Suprapubic skin (tissue), 4 donors: Measurements from ENCODE around the gene CLGN. TPM values are rescaled to one million over a fixed set of nuclear protein-coding genes. Genes with fewer than 3 reads are reported as not detected.

ENCODE experiments used
- DNase-seq, 2 donors: peaks; one replicate each; pipeline ENCODE4 v3.0.0-alpha.2; 2019; ENCODE audit warnings: low spot score in 2 of 2
- H3K27ac ChIP-seq: fragments of 200-600 bp; sonication (generic); one replicate; pipeline ENCODE4 v1.5.1; 2019
- H3K27me3 ChIP-seq: fragments of 200-600 bp; sonication (generic); one replicate; pipeline ENCODE4 v1.5.1; 2019
- H3K36me3 ChIP-seq: fragments of 200-600 bp; sonication (generic); one replicate; pipeline ENCODE4 v1.5.1; 2019
- H3K4me1 ChIP-seq: fragments of 200-600 bp; sonication (generic); one replicate; pipeline ENCODE4 v1.5.1; 2019
- H3K4me3 ChIP-seq: fragments of 200-600 bp; sonication (generic); one replicate; pipeline ENCODE4 v1.5.1; 2019; ENCODE audit warnings: mild to moderate bottlenecking
- H3K9me3 ChIP-seq: fragments of 200-600 bp; sonication (generic); one replicate; pipeline ENCODE4 v1.5.1; 2019
- EP300 ChIP-seq: sonication (generic); formaldehyde crosslinking; IDR thresholded peaks from one replicate; pipeline ENCODE4 v1.6.1; 2017; ENCODE audit warnings: antibody characterized with exemption
- POLR2A ChIP-seq, 2 donors: fragments of 450-650 bp; IDR thresholded peaks; one replicate each; pipeline ENCODE4 v1.6.1; 2017; ENCODE audit warnings: antibody characterized with exemption in 2 of 2, mild to moderate bottlenecking in 2 of 2, moderate library complexity in 2 of 2
- POLR2AphosphoS5 ChIP-seq, 3 donors: sonication (generic); formaldehyde crosslinking; IDR thresholded peaks; one replicate each; pipeline ENCODE4 v1.6.1; 2017; ENCODE audit warnings: antibody characterized with exemption in 3 of 3
- WGBS: methylation state at CpG from one replicate; pipeline ENCODE4 v1.1.5; 2018; 5-methylcytosine and 5-hydroxymethylcytosine counted together
- total RNA-seq, 4 donors: library from RNA; depleted of rRNA; stranded (reverse); fragments of >200 nt; gene quantifications; one replicate each; pipeline ENCODE4 v1.1.0, GENCODE V29; 2016
- TF ChIP-seq, protein P1 (sequence below), 2 donors: fragments of 200-600 bp in 1 of 2; fragments of 450-650 bp in 1 of 2; sonication (generic) in 1 of 2; IDR thresholded peaks; one replicate each; pipeline ENCODE4 v1.5.1; 2016 to 2019; ENCODE audit warnings: antibody characterized with exemption in 2 of 2, mild to moderate bottlenecking in 1 of 2, moderate library complexity in 1 of 2

Gene CLGN
- total RNA-seq, 4 donors from 2014 or later = 0.34 to 1.1 (median 0.51) TPM; not detected in 1

DNA sequence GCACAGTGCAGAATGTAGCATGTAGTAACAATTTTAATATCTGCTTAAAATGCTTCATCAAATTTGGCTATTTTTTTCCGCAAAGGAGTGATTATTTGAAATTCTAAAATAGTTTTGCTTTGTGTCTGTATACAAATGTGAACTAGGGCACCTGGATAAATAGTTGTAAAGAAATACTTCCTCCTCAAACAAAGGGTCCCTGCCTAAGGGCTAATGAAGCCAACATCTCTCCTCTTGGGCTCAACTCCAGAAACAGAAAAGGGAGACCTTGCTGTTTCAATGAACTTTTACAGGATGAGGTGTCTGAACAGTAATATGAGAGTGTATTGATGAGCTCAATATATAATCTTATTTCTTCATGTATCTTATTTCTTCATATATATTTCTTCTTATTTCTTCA lies 84.8 kb downstream of the CLGN start:
- Histone ChIP-seq H3K4me1 (peaks cover 6% of the 10 kb centered on the region), H3K9me3 (no peaks in the 10 kb centered on the region), H3K36me3 (no peaks in the 10 kb centered on the region), H3K4me3 (no peak overlapping the region), H3K27me3 (no peaks in the 10 kb centered on the region), H3K27ac (no peak overlapping the region)
- TF ChIP-seq, protein P1, sequence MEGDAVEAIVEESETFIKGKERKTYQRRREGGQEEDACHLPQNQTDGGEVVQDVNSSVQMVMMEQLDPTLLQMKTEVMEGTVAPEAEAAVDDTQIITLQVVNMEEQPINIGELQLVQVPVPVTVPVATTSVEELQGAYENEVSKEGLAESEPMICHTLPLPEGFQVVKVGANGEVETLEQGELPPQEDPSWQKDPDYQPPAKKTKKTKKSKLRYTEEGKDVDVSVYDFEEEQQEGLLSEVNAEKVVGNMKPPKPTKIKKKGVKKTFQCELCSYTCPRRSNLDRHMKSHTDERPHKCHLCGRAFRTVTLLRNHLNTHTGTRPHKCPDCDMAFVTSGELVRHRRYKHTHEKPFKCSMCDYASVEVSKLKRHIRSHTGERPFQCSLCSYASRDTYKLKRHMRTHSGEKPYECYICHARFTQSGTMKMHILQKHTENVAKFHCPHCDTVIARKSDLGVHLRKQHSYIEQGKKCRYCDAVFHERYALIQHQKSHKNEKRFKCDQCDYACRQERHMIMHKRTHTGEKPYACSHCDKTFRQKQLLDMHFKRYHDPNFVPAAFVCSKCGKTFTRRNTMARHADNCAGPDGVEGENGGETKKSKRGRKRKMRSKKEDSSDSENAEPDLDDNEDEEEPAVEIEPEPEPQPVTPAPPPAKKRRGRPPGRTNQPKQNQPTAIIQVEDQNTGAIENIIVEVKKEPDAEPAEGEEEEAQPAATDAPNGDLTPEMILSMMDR (IDR thresholded peaks at IDR 0.05) = no peak
- TF ChIP-seq POLR2AphosphoS5 (IDR thresholded peaks at IDR 0.05) = no peak
- TF ChIP-seq POLR2A (IDR thresholded peaks at IDR 0.05) = no peak
- no peak for TF ChIP-seq EP300
- WGBS = 89% methylated on average over 1 of the region's 1 CpG
- no peak for DNase-seq

Other genes with a start within 250 kb of the CLGN start
- gene SCOC, start 54.0 kb downstream of the CLGN start, total RNA-seq = 10 to 100 TPM; 26.9 to 42.9 (median 34.4) TPM
- not detected for gene MGAT4D, start 70.6 kb upstream of the CLGN start, total RNA-seq
- 10 to 100 TPM; 12.2 to 20.8 (median 17.1) TPM for gene ELMOD2, start 96.5 kb upstream of the CLGN start, total RNA-seq
- gene UCP1, start 141.3 kb upstream of the CLGN start, total RNA-seq = not detected